Fibroblast of skin of abdomen (primary cell): ENCODE measurements around the gene CPXM1.

Experiments
- DNase-seq: peaks from one replicate; pipeline ENCODE4 v3.0.0-alpha.2; 2013

Gene CPXM1

DNA sequence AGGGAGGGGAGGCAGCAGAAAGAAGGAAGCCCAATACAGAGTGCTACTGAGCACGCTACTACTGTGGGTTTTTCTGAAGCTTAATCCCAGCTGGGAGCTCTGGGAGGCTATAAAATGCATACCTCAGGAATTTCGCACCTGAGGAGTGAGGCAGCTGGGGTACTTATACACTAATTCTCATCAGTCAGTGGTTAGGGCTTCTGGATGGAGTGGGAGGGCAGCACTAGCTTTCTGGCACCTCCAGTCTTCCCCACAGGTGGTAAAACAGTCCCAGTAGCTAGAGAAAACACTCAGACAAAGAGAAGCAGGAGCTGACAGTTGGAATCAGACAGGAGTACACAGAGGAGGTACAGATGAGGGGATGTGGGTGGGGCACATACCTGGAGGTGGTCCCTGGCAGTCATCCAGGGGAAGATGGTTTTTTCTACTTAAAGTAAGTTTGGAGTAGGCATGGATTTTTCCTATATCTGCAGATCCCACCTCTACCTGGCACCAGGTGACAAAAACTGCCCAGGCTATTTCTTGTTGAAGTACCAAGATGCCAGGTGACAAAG lies 37.8 kb downstream of the CPXM1 start:
- no peak for DNase-seq

- DNase-seq, result no peak
These were observed 38.5 kb downstream of the CPXM1 start for GRCh38 chr20:2761885-2762284.

GRCh38 chr20:2760952-2761305 lies 39.5 kb downstream of the CPXM1 start:
- DNase-seq, result no peak

DNA sequence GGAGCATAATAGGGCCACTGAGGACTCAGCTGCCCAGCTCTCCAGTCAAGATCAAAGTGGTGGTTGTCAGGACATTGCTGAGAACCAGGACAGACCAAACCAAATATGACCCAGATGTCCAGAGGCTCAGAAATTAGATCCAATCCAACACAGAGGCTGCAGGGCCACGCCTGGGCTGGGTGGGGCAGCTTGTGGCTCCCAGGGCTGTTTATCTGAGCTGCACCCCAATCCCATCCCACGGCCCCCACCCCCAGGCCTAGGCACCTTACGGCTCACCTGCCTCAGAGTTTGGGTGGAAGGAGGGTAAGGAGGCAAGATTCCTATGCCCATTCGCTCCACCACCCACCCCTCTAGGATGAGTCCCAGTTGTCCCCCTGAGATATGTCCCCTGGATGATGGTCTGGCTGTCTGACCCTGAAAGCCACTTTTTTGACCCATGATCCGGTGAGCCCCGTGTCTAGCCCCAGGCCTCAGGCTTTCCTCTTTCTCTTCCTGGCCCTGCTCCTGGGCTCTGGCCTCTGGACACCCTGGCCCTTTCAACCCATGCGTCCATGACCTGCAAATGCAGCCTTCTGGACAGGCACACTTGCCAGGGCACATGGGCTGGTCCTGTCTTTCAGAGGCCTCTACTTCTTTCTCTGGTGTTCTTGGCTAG lies 40.0 kb downstream of the CPXM1 start:
- no peak for DNase-seq

- DNase-seq, result no peak
These were observed 40.7 kb downstream of the CPXM1 start for GRCh38 chr20:2759603-2760296.

DNA sequence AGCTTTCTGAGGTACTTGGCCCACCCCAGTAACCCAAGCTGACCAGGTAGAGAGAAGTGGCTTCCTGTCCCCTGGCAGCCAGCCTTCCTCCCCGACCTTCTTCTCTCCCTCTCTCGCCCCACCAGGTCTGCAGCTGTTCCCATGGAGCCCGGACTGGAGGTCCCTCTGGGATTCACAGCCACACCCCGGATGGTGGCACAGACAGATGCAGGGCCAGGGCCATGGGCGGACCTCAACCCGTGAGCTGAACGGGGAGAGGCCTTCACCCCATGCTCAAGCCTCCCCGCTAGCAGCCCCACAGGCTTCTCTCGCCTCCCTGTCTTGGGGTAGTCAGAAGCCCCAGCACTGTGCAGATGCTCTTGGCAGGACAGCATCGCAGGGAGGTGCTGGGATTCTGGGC lies 41.3 kb downstream of the CPXM1 start:
- no peak for DNase-seq

DNA sequence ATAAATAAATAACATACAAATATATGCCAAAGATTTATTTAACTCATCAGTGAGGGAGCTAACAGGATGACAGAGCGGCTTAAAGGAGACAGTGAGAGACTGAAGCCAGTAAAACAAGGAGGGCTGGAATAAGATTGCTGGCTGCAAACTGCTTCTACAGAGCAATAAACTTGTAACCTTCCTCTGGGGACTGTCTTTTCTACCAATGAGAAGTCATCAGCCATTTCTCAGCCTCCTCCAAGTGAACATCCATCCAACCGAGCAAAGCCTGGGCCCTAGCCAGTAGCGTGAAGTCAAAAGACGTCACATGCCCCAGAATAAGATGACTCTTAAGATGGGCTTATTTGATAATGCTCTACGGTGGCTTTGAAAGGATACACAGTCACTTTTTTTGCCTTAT lies 42.5 kb downstream of the CPXM1 start:
- DNase-seq, result no peak

DNA sequence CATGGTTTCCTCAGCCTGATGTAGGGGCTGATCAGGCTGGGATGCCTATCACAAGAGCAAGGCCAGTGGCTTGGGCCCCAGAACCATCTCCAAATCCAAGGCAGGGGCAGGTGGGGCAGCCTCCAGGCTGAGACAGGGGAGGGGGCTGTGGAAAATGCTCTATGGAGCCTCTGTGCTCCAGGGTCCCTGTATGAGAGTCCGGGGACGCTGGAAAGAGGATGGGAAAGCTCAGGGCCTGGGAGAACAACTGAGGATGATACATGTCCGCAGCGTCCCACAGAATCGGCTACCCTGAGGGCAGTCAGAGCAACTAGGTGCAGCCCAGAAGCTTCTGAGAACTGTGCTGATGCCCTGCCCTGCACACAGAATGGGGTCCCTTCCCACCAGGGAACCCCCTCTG lies 43.4 kb downstream of the CPXM1 start:
- DNase-seq, result no peak

DNA sequence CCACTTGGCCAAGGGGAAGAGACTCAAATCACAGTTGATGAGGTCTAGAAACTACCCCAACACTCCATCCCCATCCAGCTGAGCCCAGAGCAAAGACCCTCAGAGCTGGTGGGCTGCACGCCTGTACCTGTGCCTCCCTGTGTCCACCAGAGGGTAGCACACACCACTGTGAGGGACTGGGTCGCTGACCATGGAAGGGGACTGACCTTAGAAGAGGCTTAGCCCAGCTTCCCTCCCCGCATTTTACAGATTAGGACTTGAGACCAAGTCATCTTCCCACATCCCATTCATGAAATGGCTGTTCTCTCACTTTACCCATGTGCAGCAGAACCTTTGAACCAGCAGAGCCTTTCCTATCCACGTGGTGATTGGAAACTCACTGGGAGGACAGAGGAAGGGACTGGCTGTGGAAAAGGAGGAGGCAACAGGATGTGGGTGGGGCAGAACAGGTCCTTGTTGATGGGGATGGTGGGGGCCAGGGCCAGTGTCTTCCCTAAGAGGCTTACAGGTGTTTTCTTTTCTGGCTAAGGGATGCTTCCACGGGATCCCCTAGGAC lies 44.3 kb downstream of the CPXM1 start:
- DNase-seq, result peak; percentile 30

DNA sequence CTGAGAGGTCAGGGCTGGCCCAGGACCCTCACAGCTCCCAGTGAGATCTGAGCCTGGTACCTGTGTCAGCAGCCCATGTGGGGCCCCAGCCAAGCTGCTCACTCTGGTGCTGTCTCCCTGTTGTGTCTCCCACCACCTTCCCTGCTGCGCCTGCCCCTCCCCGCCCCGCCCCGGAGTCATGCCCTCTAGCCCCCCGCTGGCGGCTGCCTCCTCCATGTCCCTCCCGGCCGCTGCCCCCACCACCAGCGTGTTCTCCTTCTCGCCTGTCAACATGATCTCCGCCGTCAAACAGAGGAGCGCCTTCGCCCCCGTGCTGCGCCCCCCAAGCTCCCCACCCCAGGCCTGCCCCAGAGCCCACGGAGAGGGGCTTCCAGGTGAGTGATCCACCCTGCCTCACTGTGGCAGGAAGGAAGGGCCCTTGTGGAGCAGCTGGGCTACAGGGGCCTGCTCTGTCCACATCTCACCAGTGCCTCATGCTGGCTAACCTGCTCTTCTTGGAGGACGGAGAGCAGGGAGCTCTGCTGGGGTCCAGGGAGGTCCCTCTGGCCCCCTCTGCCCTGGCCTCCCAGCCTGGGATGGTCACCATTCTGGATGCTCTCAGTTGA lies 44.9 kb downstream of the CPXM1 start:
- DNase-seq, result no peak

DNA sequence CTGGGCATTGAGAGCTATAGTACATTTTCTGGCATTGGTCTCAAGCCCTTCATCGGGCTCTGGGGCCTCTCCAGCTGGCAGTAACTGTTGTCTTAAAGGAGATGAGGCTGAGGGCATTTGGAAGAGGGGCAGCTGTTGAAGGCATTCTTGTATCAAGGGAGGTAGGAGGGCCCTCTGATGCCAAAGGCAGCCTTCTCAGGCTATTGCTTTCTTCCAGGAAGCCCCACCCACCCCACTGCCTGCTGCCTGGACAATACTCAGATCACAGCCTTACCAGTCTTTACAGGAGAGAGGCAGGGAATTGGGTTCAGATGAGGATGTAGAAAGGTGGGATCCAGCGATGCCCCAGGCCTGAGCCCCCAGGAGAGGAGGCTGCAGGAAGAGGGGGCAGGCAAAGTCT lies 46.0 kb downstream of the CPXM1 start:
- DNase-seq, result no peak

DNA sequence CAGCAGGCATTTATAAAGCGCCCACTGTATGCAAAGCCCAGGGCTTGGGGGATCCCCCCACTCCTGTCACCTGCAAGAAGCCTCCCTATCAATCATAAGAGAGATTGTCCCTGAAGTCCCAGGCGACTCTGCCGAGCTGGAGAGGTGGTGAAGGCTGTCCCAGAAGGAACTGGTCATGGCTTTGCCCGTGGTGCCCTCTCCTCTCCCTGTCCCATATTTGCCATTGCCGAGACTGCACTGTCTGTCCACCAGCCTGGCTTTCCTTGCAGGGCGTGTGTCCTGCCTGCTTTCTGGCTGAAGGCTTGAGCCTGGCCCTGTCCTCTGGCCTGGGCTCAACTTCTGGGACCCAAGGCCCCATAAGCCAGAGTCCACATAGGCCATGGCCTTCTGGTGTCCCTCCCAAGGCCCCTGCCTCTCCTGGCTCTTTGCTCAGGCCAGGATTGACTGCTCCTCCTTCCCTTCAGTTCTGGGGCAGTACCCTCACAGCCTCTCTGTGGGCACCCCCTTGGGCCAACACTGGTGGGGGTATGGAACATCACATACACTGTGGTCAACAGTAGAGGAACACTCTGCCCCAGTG lies 46.9 kb downstream of the CPXM1 start:
- DNase-seq, result no peak

- DNase-seq, result peak; percentile 34
These were observed 47.6 kb downstream of the CPXM1 start for GRCh38 chr20:2752567-2753460.

DNA sequence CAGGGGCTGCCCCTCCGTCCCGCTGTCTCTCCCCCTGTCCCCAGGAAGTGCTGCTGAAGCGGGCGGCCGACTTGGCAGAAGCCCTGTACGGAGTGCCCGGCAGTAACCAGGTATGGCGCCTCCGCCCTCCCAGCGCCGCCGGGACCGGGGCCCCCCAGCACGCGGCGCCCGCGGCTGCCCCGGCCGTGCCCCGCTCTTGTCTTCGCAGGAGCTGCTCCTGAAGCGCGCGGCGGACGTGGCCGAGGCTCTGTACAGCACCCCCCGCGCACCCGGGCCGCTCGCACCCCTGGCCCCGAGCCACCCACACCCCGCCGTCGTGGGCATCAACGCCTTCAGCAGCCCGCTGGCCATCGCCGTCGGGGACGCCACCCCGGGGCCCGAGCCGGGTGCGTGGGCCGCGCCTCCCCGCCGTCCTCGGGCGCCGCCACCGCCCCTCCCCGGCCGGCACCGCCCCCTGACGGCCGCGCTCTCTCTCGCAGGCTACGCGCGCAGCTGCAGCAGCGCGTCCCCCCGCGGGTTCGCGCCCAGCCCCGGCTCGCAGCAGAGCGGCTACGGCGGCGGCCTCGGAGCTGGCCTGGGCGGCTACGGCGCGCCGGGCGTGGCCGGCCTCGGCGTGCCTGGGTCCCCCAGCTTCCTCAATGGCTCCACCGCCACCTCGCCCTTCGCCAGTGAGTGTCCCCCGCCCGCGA lies 48.4 kb downstream of the CPXM1 start:
- DNase-seq, result no peak

- DNase-seq, result no peak
These were observed 49.0 kb downstream of the CPXM1 start for GRCh38 chr20:2751347-2751877.

DNA sequence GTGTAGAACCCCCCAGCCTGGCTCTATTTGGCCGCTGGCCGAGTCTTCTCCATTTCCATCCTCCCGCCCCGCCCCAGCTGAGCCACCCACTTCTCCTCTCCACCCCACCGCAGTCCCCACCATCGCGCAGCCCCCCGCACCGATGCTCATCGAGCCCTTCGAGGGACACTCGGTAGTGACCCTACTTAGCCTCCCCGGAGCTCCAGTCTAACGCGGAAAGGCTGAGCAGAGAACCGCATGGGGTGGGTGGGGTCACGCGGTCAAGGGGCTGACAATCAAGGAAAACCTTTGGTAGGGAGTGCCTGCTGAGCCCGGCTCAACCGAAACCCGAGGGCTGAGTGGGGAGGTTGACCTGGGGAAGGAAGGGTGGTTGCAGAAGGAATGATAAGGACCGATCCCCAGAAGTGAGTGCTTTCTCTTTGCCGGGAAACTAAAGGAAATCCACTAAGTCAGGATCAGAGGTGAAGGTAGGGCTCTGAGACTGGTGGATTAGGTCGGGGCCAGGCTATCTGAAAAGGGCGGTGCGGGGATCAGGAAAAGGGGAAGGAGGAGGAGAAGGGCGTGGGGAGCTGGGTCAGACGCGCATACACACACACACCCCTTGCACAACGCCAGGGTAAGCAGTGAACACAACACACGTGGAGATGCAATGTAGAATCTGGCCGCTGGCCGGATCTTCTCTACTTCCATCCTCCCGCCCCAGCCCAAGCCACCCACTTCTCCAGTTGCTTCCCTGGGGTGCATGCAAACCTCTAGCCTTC lies 49.8 kb downstream of the CPXM1 start:
- peak; percentile 35 for DNase-seq

- no peak for DNase-seq
These were observed 50.4 kb downstream of the CPXM1 start for GRCh38 chr20:2749951-2750490.

- no peak for DNase-seq
These were observed 51.0 kb downstream of the CPXM1 start for GRCh38 chr20:2749343-2749950.

DNA sequence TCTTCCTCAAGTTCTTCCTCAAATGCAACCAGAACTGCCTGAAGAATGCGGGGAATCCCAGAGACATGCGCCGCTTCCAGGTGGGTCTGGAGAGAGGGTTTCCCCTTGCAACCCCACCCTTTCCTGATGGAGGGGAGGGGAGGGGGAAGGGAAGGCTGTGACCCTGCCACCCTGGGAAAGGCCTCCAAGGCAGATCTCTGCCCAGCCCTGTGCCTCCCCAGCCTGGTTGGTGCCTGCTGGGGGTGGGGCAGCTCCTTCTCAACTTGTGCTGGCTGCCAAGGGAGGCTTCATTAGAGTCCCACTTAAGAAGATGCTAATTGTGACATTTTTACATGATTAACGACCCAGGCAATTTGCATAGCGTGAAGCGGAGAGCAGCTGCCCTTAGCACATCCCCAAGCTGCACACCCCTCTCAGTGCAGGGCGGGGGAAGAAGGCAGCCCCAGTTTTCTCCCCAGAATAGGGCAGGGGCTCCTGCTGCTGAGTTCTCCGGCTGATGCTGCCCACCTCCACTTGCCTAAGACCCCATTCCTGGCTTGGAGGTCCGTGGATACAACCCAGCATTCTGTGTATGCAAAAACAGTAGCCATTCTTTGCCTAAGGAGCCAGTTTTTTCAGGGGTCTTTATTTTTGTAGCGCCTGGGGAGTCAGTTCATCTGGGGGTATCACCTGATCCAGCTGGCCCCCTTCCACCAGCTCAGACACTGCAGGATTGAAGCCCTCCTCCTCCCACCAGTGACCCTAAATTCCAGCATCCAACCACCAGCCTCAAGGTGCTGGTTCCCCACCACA lies 51.7 kb downstream of the CPXM1 start:
- DNase-seq, result no peak
